Testis (tissue), 3 donors: ENCODE results near the gene ZYX. TPM values are rescaled to one million over a fixed set of nuclear protein-coding genes. Genes with fewer than 3 reads are reported as not detected.

Experiments used
- DNase-seq: peaks from one replicate; pipeline ENCODE4 v3.0.0-alpha.2; 2019
- H3K27ac ChIP-seq, 2 donors: fragments of 200-600 bp; sonication (generic); one replicate each; pipeline ENCODE4 v1.5.1; 2019
- H3K27me3 ChIP-seq: fragments of 200-600 bp; sonication (generic); one replicate; pipeline ENCODE4 v1.5.1; 2019
- H3K36me3 ChIP-seq: fragments of 200-600 bp; sonication (generic); one replicate; pipeline ENCODE4 v1.5.1; 2017; ENCODE audit warnings: low read depth; ENCODE audit errors: missing control alignments
- H3K4me1 ChIP-seq: fragments of 200-600 bp; sonication (generic); one replicate; pipeline ENCODE4 v1.5.1; 2019
- H3K4me3 ChIP-seq, 2 donors: fragments of 200-600 bp; sonication (generic); one replicate each; pipeline ENCODE4 v1.5.1; 2017 to 2019
- H3K9me3 ChIP-seq: fragments of 200-600 bp; sonication (generic); one replicate; pipeline ENCODE4 v1.5.1; 2017
- CTCF ChIP-seq, 3 experiments: fragments of 450-650 bp in 2 of 3; fragments of 200-600 bp in 1 of 3; sonication (generic) in 1 of 3; IDR thresholded peaks; one replicate each; pipeline ENCODE4 v1.5.1; 2016 to 2019; ENCODE audit warnings: antibody characterized with exemption in 3 of 3, mild to moderate bottlenecking in 2 of 3, moderate library complexity in 1 of 3
- POLR2A ChIP-seq: fragments of 450-650 bp; IDR thresholded peaks from one replicate; pipeline ENCODE4 v1.6.1; 2017; ENCODE audit warnings: antibody characterized with exemption, mild to moderate bottlenecking, moderate library complexity
- WGBS, 2 donors: methylation state at CpG; one replicate each; pipeline ENCODE4 v1.1.5; 2018; 5-methylcytosine and 5-hydroxymethylcytosine counted together
- intact Hi-C: fragments of 100-400 bp; cut with DNase I; formaldehyde crosslinking; loops from one replicate; pipeline ENCODE4 v1.15.1; 2023; ENCODE audit warnings: low total_unique reads
- polyA plus RNA-seq: library from polyadenylated mRNA; stranded (reverse); fragments of 350-450 nt; fragmentation: Illumina TruSeq; extraction: RNeasy Lipid Tissue Mini Kit (QIAGEN cat#74804); gene quantifications from one replicate; pipeline ENCODE4 v1.2.3, GENCODE V29; 2014; ENCODE audit warnings: low read depth, low replicate concordance; ENCODE audit not compliant: insufficient read depth
- total RNA-seq, 2 donors: library from RNA; depleted of rRNA; stranded (reverse); fragments of >200 nt; gene quantifications; one replicate each; pipeline ENCODE4 v1.2.3, GENCODE V29; 2016

The ZYX gene
- total and polyA plus RNA-seq, 3 donors from 2014 or later, result 164 to 222 (median 190) TPM

GRCh38 chr7:143343596-143343995, 37.5 kb upstream of the ZYX start:
- H3K27ac ChIP-seq, result no peak overlapping the region
- no peak overlapping the region for H3K4me3 ChIP-seq
- H3K9me3 ChIP-seq, result no peaks in the 10 kb centered on the region
- no peaks in the 10 kb centered on the region for H3K36me3 ChIP-seq
- 61 to 90% methylated on average over 3 of the region's 3 CpGs for WGBS, 2 donors
- intact Hi-C loops, result no loop called here
- no peaks in the 10 kb centered on the region for H3K4me1 ChIP-seq
- DNase-seq, result no peak
- H3K27me3 ChIP-seq, result no peaks in the 10 kb centered on the region
- TF ChIP-seq CTCF (IDR thresholded peaks at IDR 0.05) (no peak), POLR2A (no peak)

- DNase-seq, result peak; percentile 64
- intact Hi-C loops, result no loop called here
- H3K36me3 ChIP-seq, result no peaks in the 10 kb centered on the region
- WGBS, 2 donors, result 3 to 5% methylated on average over 32 to 35 of the region's 35 CpGs
- H3K27me3 ChIP-seq, result no peaks in the 10 kb centered on the region
- H3K9me3 ChIP-seq, result no peaks in the 10 kb centered on the region
- H3K27ac ChIP-seq, result no peak overlapping the region
- H3K4me1 ChIP-seq, result no peaks in the 10 kb centered on the region
- H3K4me3 ChIP-seq, result peak overlapping the region in 1 of 2 donors; percentile 35
- TF ChIP-seq CTCF (IDR thresholded peaks at IDR 0.05) (peak in 2 of 3 experiments; percentile 27 to 44), POLR2A (no peak)
Measured at GRCh38 chr7:143345428-143345900, 35.7 kb upstream of the ZYX start.

- Histone ChIP-seq H3K36me3 (no peaks in the 10 kb centered on the region), H3K4me3 (no peak overlapping the region), H3K9me3 (no peaks in the 10 kb centered on the region), H3K4me1 (no peaks in the 10 kb centered on the region), H3K27me3 (no peaks in the 10 kb centered on the region), H3K27ac (no peak overlapping the region)
- no peak for TF ChIP-seq CTCF (IDR thresholded peaks at IDR 0.05)
- TF ChIP-seq POLR2A, result no peak
- intact Hi-C loops, result no loop called here
- WGBS, 2 donors, result 65 to 75% methylated on average over 4 of the region's 4 CpGs
- no peak for DNase-seq
Measured at GRCh38 chr7:143346018-143346417, 35.1 kb upstream of the ZYX start.

GRCh38 chr7:143347950-143348349, 33.2 kb upstream of the ZYX start:
- Histone ChIP-seq H3K27me3 (no peaks in the 10 kb centered on the region), H3K4me1 (no peaks in the 10 kb centered on the region), H3K4me3 (no peak overlapping the region), H3K36me3 (no peaks in the 10 kb centered on the region), H3K9me3 (no peaks in the 10 kb centered on the region), H3K27ac (no peak overlapping the region)
- no peak for DNase-seq
- 67% methylated on average over 5 of the region's 5 CpGs for WGBS, 2 donors
- intact Hi-C loops, result no loop called here
- no peak for TF ChIP-seq CTCF (IDR thresholded peaks at IDR 0.05)
- no peak for TF ChIP-seq POLR2A

- Histone ChIP-seq H3K36me3 (no peaks in the 10 kb centered on the region), H3K4me1 (no peaks in the 10 kb centered on the region), H3K27me3 (no peaks in the 10 kb centered on the region), H3K4me3 (no peak overlapping the region), H3K27ac (no peak overlapping the region), H3K9me3 (no peaks in the 10 kb centered on the region)
- WGBS, 2 donors, result 78 to 88% methylated on average over 5 of the region's 5 CpGs
- intact Hi-C loops, result no loop called here
- no peak for DNase-seq
- TF ChIP-seq POLR2A (no peak), CTCF (IDR thresholded peaks at IDR 0.05) (no peak)
Measured at GRCh38 chr7:143351060-143351459, 30.1 kb upstream of the ZYX start.
